Central memory CD8-positive, alpha-beta T cell (primary cell): Measurements from ENCODE around the gene AVP.
"Not testable (repeated sequence)": the region's sequence is repeated elsewhere in the genome, so short reads cannot be mapped to it uniquely, and the experiment has no call there.

Experiments
- ATAC-seq: fragments of 150-1000 bp; cut with Tn5 transposase; replicated peaks from 2 replicates; pipeline ENCODE4 v1.10.0; 2022; ENCODE audit warnings: mild to moderate bottlenecking, moderate FRiP score, moderate number of reproducible peaks; ENCODE audit not compliant: poor library complexity, severe bottlenecking; ENCODE audit errors: extremely low read depth
- DNase-seq, 2 donors: peaks; one replicate each; pipeline ENCODE4 v3.0.0; 2021; ENCODE audit warnings: low spot score in 2 of 2
- H3K27ac Mint-ChIP-seq: one replicate; pipeline ENCODE4 v1.8.0; 2022; ENCODE audit warnings: low read depth, mild to moderate bottlenecking, moderate library complexity, mixed read lengths
- H3K27me3 Mint-ChIP-seq: one replicate; pipeline ENCODE4 v1.8.0; 2022; ENCODE audit warnings: mixed read lengths
- H3K36me3 Mint-ChIP-seq: one replicate; pipeline ENCODE4 v1.8.0; 2022; ENCODE audit warnings: mild to moderate bottlenecking, moderate library complexity, mixed read lengths; ENCODE audit not compliant: insufficient read depth
- H3K4me1 Mint-ChIP-seq: one replicate; pipeline ENCODE4 v1.8.0; 2022; ENCODE audit warnings: mixed read lengths
- H3K4me3 Mint-ChIP-seq: one replicate; pipeline ENCODE4 v1.8.0; 2022; ENCODE audit warnings: mild to moderate bottlenecking, moderate library complexity, mixed read lengths
- H3K9me3 Mint-ChIP-seq: one replicate; pipeline ENCODE4 v1.8.0; 2022; ENCODE audit warnings: mixed read lengths

AVP gene

GRCh38 chr20:3071610-3072529 is 12.7 kb downstream of the AVP start, which contains the start of gene OXT:
Gene OXT, plus strand, starts transcription at chr20:3071620. Its CDS starts 36 bp downstream, at chr20:3071656.
- peak within 1 kb of the TSS; percentile 54 for H3K27ac Mint-ChIP-seq
- H3K36me3 Mint-ChIP-seq = peaks cover 4% of the 10 kb centered on the region
- no peaks in the 10 kb centered on the region for H3K27me3 Mint-ChIP-seq
- ATAC-seq (peak; percentile 89), DNase-seq (peak in 1 of 2 donors; percentile 25)
- H3K4me3 Mint-ChIP-seq = peak within 1 kb of the TSS; percentile 70
- H3K4me1 Mint-ChIP-seq = peaks cover 14% of the 10 kb centered on the region
- H3K9me3 Mint-ChIP-seq = no peaks in the 10 kb centered on the region

- peak overlapping the region; percentile 70 for H3K4me3 Mint-ChIP-seq
- H3K27me3 Mint-ChIP-seq = no peaks in the 10 kb centered on the region
- H3K4me1 Mint-ChIP-seq = peaks cover 14% of the 10 kb centered on the region
- peaks cover 4% of the 10 kb centered on the region for H3K36me3 Mint-ChIP-seq
- DNase-seq = no peak
- no peak for ATAC-seq
- H3K27ac Mint-ChIP-seq = peak overlapping the region; percentile 54
- no peaks in the 10 kb centered on the region for H3K9me3 Mint-ChIP-seq
These were observed 13.3 kb downstream of the AVP start for GRCh38 chr20:3071266-3071609.

- H3K4me1 Mint-ChIP-seq = peaks cover 14% of the 10 kb centered on the region
- H3K9me3 Mint-ChIP-seq = no peaks in the 10 kb centered on the region
- DNase-seq (no peak), ATAC-seq (no peak)
- peaks cover 4% of the 10 kb centered on the region for H3K36me3 Mint-ChIP-seq
- peak overlapping the region; percentile 70 for H3K4me3 Mint-ChIP-seq
- H3K27me3 Mint-ChIP-seq = no peaks in the 10 kb centered on the region
- H3K27ac Mint-ChIP-seq = peak overlapping the region; percentile 54
These were observed 13.8 kb downstream of the AVP start for GRCh38 chr20:3070725-3071124.

GRCh38 chr20:3068986-3069900 is 15.3 kb downstream of the AVP start:
- H3K4me1 Mint-ChIP-seq = peaks cover 18% of the 10 kb centered on the region
- peaks cover 4% of the 10 kb centered on the region for H3K36me3 Mint-ChIP-seq
- no peaks in the 10 kb centered on the region for H3K27me3 Mint-ChIP-seq
- DNase-seq (no peak), ATAC-seq (no peak)
- no peaks in the 10 kb centered on the region for H3K9me3 Mint-ChIP-seq
- no peak overlapping the region for H3K4me3 Mint-ChIP-seq
- no peak overlapping the region for H3K27ac Mint-ChIP-seq

GRCh38 chr20:3068075-3068474 is 16.4 kb downstream of the AVP start:
- H3K4me3 Mint-ChIP-seq = no peak overlapping the region
- H3K9me3 Mint-ChIP-seq = no peaks in the 10 kb centered on the region
- no peak overlapping the region for H3K27ac Mint-ChIP-seq
- H3K36me3 Mint-ChIP-seq = peaks cover 4% of the 10 kb centered on the region
- peaks cover 21% of the 10 kb centered on the region for H3K4me1 Mint-ChIP-seq
- no peaks in the 10 kb centered on the region for H3K27me3 Mint-ChIP-seq
- ATAC-seq (no peak), DNase-seq (no peak)

GRCh38 chr20:3067139-3068014 is 17.1 kb downstream of the AVP start:
- Mint-ChIP-seq H3K27ac (no peak overlapping the region), H3K4me3 (no peak overlapping the region), H3K9me3 (no peaks in the 10 kb centered on the region), H3K27me3 (no peaks in the 10 kb centered on the region), H3K4me1 (peaks cover 19% of the 10 kb centered on the region), H3K36me3 (peaks cover 4% of the 10 kb centered on the region)
- DNase-seq = no peak
- no peak for ATAC-seq

GRCh38 chr20:3064119-3064518 is 20.4 kb downstream of the AVP start:
- not testable (repeated sequence) for H3K27ac Mint-ChIP-seq, DNase-seq

GRCh38 chr20:3059489-3059888 is 25.0 kb downstream of the AVP start:
- H3K4me3 Mint-ChIP-seq = no peak overlapping the region
- H3K4me1 Mint-ChIP-seq = peaks cover 11% of the 10 kb centered on the region
- no peaks in the 10 kb centered on the region for H3K9me3 Mint-ChIP-seq
- H3K36me3 Mint-ChIP-seq = no peaks in the 10 kb centered on the region
- H3K27me3 Mint-ChIP-seq = no peaks in the 10 kb centered on the region
- DNase-seq = no peak
- no peak for ATAC-seq
- H3K27ac Mint-ChIP-seq = no peak overlapping the region

More at GRCh38 chr20:3064119-3064518, 20.4 kb downstream of the AVP start:
- H3K27me3 Mint-ChIP-seq, H3K36me3 Mint-ChIP-seq, H3K4me3 Mint-ChIP-seq, H3K9me3 Mint-ChIP-seq, ATAC-seq: not testable (repeated sequence)
- peaks cover 13% of the 10 kb centered on the region for H3K4me1 Mint-ChIP-seq

GRCh38 chr20:3051385-3052019 is 33.0 kb downstream of the AVP start:
- DNase-seq (no peak), ATAC-seq (no peak)
- H3K9me3 Mint-ChIP-seq = no peaks in the 10 kb centered on the region
- H3K27me3 Mint-ChIP-seq = no peaks in the 10 kb centered on the region
- H3K27ac Mint-ChIP-seq = no peak overlapping the region
- no peak overlapping the region for H3K4me3 Mint-ChIP-seq
- peaks cover 7% of the 10 kb centered on the region for H3K4me1 Mint-ChIP-seq
- H3K36me3 Mint-ChIP-seq = peaks cover 14% of the 10 kb centered on the region

GRCh38 chr20:3047486-3048419 is 36.8 kb downstream of the AVP start:
- DNase-seq (no peak), ATAC-seq (no peak)
- Mint-ChIP-seq H3K36me3 (peaks cover 21% of the 10 kb centered on the region), H3K27me3 (no peaks in the 10 kb centered on the region), H3K9me3 (no peaks in the 10 kb centered on the region), H3K4me3 (peak overlapping the region; percentile 85), H3K27ac (no peak overlapping the region), H3K4me1 (peaks cover 15% of the 10 kb centered on the region)
